Measurements from ENCODE around the gene TTC33. TPM values are rescaled to one million over a fixed set of nuclear protein-coding genes. Genes with fewer than 3 reads are reported as not detected.

Gene TTC33
- total and polyA plus RNA-seq, 2 of the 13 experiments (the other 11 are each of a cell fraction or from before 2014, with no cell fraction given): 4.5 to 20.0 TPM

- TF ChIP-seq ZSCAN30 (CRISPR knock-in tag; IDR thresholded peaks at IDR 0.05) (peak; percentile 74; the same call in 1 of the 2 replicates), ZNF839 (CRISPR knock-in tag; IDR thresholded peaks at IDR 0.05; ENCODE audit: borderline replicate concordance) (peak; percentile 84; the same call in 1 of the 2 replicates), NFAT5 (CRISPR knock-in tag; IDR thresholded peaks at IDR 0.05) (no peak), ZNF101 (CRISPR knock-in tag; IDR thresholded peaks at IDR 0.05; ENCODE audit: borderline replicate concordance, low read depth) (no peak), GABPB1 (CRISPR knock-in tag; IDR thresholded peaks at IDR 0.05) (peak; percentile 93), AHDC1 (CRISPR knock-in tag; IDR thresholded peaks at IDR 0.05; ENCODE audit: borderline replicate concordance) (no peak), AHR (CRISPR knock-in tag; IDR thresholded peaks at IDR 0.05) (peak; percentile 71; the same call in 1 of the 2 replicates), SIN3B (IDR thresholded peaks at IDR 0.05; ENCODE audit: low read length) (no peak), ZNF598 (CRISPR knock-in tag; IDR thresholded peaks at IDR 0.05; ENCODE audit: borderline replicate concordance) (peak; percentile 81; the same call in 1 of the 2 replicates), MTERF4 (CRISPR knock-in tag; IDR thresholded peaks at IDR 0.05) (0 out of 2 replicates have a peak, but pooled peaks have one; percentile 12), ZFP41 (CRISPR knock-in tag; IDR thresholded peaks at IDR 0.05; ENCODE audit: borderline replicate concordance) (no peak), ZNF703 (CRISPR knock-in tag; IDR thresholded peaks at IDR 0.05; ENCODE audit: borderline replicate concordance) (0 out of 2 replicates have a peak, but pooled peaks have one; percentile 23), NFKB2 (CRISPR knock-in tag; IDR thresholded peaks at IDR 0.05; ENCODE audit: borderline replicate concordance) (no peak; the same call in 1 of the 2 replicates)
- TF ChIP-seq, protein P1, sequence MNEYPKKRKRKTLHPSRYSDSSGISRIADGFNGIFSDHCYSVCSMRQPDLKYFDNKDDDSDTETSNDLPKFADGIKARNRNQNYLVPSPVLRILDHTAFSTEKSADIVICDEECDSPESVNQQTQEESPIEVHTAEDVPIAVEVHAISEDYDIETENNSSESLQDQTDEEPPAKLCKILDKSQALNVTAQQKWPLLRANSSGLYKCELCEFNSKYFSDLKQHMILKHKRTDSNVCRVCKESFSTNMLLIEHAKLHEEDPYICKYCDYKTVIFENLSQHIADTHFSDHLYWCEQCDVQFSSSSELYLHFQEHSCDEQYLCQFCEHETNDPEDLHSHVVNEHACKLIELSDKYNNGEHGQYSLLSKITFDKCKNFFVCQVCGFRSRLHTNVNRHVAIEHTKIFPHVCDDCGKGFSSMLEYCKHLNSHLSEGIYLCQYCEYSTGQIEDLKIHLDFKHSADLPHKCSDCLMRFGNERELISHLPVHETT (CRISPR knock-in tag; conservative IDR thresholded peaks at IDR 0.05): 0 out of 2 replicates have a peak, but pooled peaks have one; percentile 36
These were observed at the start of gene TTC33 (continued) for GRCh38 chr5:40755407-40756365.
